HG02588 (cell line): ENCODE data around the gene N4BP3.
"Not testable (repeated sequence)": the region's sequence is repeated elsewhere in the genome, so short reads cannot be mapped to it uniquely, and the experiment has no call there.

Experiments used
- ATAC-seq: cut with Tn5 transposase; IDR thresholded peaks from one replicate; pipeline ENCODE4 v1.9.1; 2021; ENCODE audit warnings: mild to moderate bottlenecking, moderate library complexity; ENCODE audit not compliant: unreplicated experiment

N4BP3 gene

GRCh38 chr5:178121391-178122276 is 8.3 kb downstream of the N4BP3 start:
- ATAC-seq, result peak; percentile 5

GRCh38 chr5:178122346-178122745 is 9.0 kb downstream of the N4BP3 start:
- no peak for ATAC-seq

GRCh38 chr5:178123094-178123965 is 10.0 kb downstream of the N4BP3 start:
- ATAC-seq, result no peak

- no peak for ATAC-seq
Measured at GRCh38 chr5:178123966-178124925, 10.9 kb downstream of the N4BP3 start.

- ATAC-seq, result no peak
Measured at GRCh38 chr5:178125253-178125906, 12.0 kb downstream of the N4BP3 start.

GRCh38 chr5:178126556-178126955 is 13.2 kb downstream of the N4BP3 start:
- no peak for ATAC-seq

GRCh38 chr5:178127300-178128009 is 14.1 kb downstream of the N4BP3 start:
- ATAC-seq, result not testable (repeated sequence)

GRCh38 chr5:178129296-178129695 is 16.0 kb downstream of the N4BP3 start:
- no peak for ATAC-seq

- ATAC-seq, result not testable (repeated sequence)
Measured at GRCh38 chr5:178130234-178130575, 16.9 kb downstream of the N4BP3 start.

- ATAC-seq, result peak; percentile 79
Measured at GRCh38 chr5:178130576-178131445, 17.5 kb downstream of the N4BP3 start, which contains the start of gene RMND5B. RMND5B (plus strand) TSS chr5:178131014; CDS start chr5:178138120, 7,106 bp downstream.

- ATAC-seq, result no peak
Measured at GRCh38 chr5:178131446-178131996, 18.2 kb downstream of the N4BP3 start.

GRCh38 chr5:178136990-178137389 is 23.7 kb downstream of the N4BP3 start:
- no peak for ATAC-seq

- no peak for ATAC-seq
Measured at GRCh38 chr5:178137991-178138390, 24.7 kb downstream of the N4BP3 start.

- ATAC-seq, result no peak
Measured at GRCh38 chr5:178141550-178141949, 28.2 kb downstream of the N4BP3 start.

- no peak for ATAC-seq
Measured at GRCh38 chr5:178142642-178143041, 29.3 kb downstream of the N4BP3 start.

- ATAC-seq, result no peak
Measured at GRCh38 chr5:178143246-178143645, 29.9 kb downstream of the N4BP3 start.

- no peak for ATAC-seq
Measured at GRCh38 chr5:178143901-178144300, 30.6 kb downstream of the N4BP3 start.
